ENCODE data around the gene CCDC90B. TPM values are rescaled to one million over a fixed set of nuclear protein-coding genes. Genes with fewer than 3 reads are reported as not detected.
A peak's percentile ranks its signal among the peaks of the same experiment; 100 is the strongest.

The CCDC90B gene
- total and polyA plus RNA-seq, 2 of the 13 experiments (the other 11 are each of a cell fraction or from before 2014, with no cell fraction given): 17.1 to 46.1 TPM

DNA sequence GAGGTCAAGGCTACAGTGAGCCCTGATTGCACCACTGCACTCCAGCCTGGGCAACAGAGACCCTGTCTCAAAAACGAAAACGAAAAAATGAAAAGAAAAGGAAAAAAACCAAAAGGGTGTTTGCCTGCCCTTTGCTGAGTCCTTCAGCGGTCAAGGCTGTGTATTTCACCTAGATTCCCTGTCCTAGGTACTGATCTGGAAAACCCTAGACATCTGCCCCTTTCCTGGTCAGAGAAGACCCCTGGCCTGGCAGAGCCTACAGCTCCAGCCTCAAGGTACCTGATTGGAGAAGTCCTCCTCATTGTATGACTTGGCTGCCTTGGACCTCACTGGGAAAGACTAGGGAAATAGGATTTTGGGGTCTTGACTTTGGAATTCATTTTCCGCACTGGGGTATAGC lies 8.0 kb upstream of the CCDC90B start:
- BruUV-seq (replicated peaks): no TSS peak
- no peak overlapping the region for H3K27ac ChIP-seq (ENCODE audit: extremely low read length, insufficient read depth, low read length)
- no peak for DNase-seq (ENCODE audit: low spot score)
- H4K20me1 ChIP-seq (ENCODE audit: insufficient read depth, low read length): no peaks in the 10 kb centered on the region
- H3K4me1 ChIP-seq (ENCODE audit: insufficient read depth, low read length): no peaks in the 10 kb centered on the region
- WGBS (ENCODE audit: low lambda C conversion rate): 56% methylated on average over 4 of the region's 4 CpGs
- H3K9me3 ChIP-seq (ENCODE audit: low read length): no peaks in the 10 kb centered on the region
- H3K36me3 ChIP-seq (replicated peaks in 1 of 2; ENCODE audit: control insufficient read depth in 1 of 2, insufficient read depth in 2 of 2, low read length in 2 of 2): no peaks in the 10 kb centered on the region
- intact Hi-C loops (cut with micrococcal nuclease; ENCODE audit: unreplicated experiment): no loop called here
- H3K27me3 ChIP-seq (ENCODE audit: control insufficient read depth in 1 of 2, insufficient read depth in 2 of 2, low read length in 2 of 2): no peaks in the 10 kb centered on the region
- no peak for ATAC-seq
- ChIA-PET CTCF (ENCODE audit: low intra/inter-chr PET ratio, low total read pairs) (interaction anchor here (1.7 kb wide), 1 partner anchor 430 kb away, joined by 8 read pairs; no protein-coding TSS in a partner anchor), POLR2A (interaction anchor here (1.9 kb wide), 1 partner anchor 8 kb away, joined by 4 read pairs; the partner anchor contains the start of gene CCDC90B)
- no peak overlapping the region for H3K4me2 ChIP-seq (ENCODE audit: low read depth, low read length)
- H2AFZ ChIP-seq (ENCODE audit: low read length): no peak overlapping the region
- TF ChIP-seq, protein P1, sequence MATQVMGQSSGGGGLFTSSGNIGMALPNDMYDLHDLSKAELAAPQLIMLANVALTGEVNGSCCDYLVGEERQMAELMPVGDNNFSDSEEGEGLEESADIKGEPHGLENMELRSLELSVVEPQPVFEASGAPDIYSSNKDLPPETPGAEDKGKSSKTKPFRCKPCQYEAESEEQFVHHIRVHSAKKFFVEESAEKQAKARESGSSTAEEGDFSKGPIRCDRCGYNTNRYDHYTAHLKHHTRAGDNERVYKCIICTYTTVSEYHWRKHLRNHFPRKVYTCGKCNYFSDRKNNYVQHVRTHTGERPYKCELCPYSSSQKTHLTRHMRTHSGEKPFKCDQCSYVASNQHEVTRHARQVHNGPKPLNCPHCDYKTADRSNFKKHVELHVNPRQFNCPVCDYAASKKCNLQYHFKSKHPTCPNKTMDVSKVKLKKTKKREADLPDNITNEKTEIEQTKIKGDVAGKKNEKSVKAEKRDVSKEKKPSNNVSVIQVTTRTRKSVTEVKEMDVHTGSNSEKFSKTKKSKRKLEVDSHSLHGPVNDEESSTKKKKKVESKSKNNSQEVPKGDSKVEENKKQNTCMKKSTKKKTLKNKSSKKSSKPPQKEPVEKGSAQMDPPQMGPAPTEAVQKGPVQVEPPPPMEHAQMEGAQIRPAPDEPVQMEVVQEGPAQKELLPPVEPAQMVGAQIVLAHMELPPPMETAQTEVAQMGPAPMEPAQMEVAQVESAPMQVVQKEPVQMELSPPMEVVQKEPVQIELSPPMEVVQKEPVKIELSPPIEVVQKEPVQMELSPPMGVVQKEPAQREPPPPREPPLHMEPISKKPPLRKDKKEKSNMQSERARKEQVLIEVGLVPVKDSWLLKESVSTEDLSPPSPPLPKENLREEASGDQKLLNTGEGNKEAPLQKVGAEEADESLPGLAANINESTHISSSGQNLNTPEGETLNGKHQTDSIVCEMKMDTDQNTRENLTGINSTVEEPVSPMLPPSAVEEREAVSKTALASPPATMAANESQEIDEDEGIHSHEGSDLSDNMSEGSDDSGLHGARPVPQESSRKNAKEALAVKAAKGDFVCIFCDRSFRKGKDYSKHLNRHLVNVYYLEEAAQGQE (IDR thresholded peaks at IDR 0.05; ENCODE audit: borderline replicate concordance in 1 of 2, low read depth in 1 of 2, low read length in 2 of 2): peak in 1 of 2 experiments; percentile 85
- TF ChIP-seq ZNF207 (IDR thresholded peaks at IDR 0.05; ENCODE audit: borderline replicate concordance) (no peak), CHD2 (IDR thresholded peaks at IDR 0.05; ENCODE audit: low read depth, low read length) (no peak), ZNF33A (CRISPR knock-in tag; IDR thresholded peaks at IDR 0.05; ENCODE audit: borderline replicate concordance) (no peak), MIER2 (CRISPR knock-in tag; IDR thresholded peaks at IDR 0.05) (peak; percentile 42; the same call in 1 of the 2 replicates)
- TF ChIP-seq, protein P2, sequence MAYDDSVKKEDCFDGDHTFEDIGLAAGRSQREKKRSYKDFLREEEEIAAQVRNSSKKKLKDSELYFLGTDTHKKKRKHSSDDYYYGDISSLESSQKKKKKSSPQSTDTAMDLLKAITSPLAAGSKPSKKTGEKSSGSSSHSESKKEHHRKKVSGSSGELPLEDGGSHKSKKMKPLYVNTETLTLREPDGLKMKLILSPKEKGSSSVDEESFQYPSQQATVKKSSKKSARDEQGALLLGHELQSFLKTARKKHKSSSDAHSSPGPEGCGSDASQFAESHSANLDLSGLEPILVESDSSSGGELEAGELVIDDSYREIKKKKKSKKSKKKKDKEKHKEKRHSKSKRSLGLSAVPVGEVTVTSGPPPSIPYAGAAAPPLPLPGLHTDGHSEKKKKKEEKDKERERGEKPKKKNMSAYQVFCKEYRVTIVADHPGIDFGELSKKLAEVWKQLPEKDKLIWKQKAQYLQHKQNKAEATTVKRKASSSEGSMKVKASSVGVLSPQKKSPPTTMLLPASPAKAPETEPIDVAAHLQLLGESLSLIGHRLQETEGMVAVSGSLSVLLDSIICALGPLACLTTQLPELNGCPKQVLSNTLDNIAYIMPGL (CRISPR knock-in tag; IDR thresholded peaks at IDR 0.05; ENCODE audit: borderline replicate concordance in 1 of 2, low read depth in 1 of 2): no peak
- in situ Hi-C loops (cut with HindIII; ENCODE audit: extremely low pct_ligation_motif_present, low pct_unique_long_range_greater_than_20kb): loop anchor here (5.0 to 10.0 kb wide), 2 partner anchors 421 to 528 kb away; no protein-coding TSS in a partner anchor
- no peak for FAIRE-seq
- no peak overlapping the region for H3K9ac ChIP-seq (ENCODE audit: insufficient read depth, low read depth, low read length)
- no peak overlapping the region for H3K4me3 ChIP-seq (replicated peaks in 1 of 3; ENCODE audit: insufficient read depth in 1 of 3, low read depth in 2 of 3, low read length in 3 of 3)
- no peaks in the 10 kb centered on the region for H3K79me2 ChIP-seq (ENCODE audit: insufficient read depth, low read length)

All from HepG2 (cell line).